Testis (tissue), 3 donors: ENCODE data around the gene HSPB8. TPM values are rescaled to one million over a fixed set of nuclear protein-coding genes. Genes with fewer than 3 reads are reported as not detected.
A peak's percentile ranks its signal among the peaks of the same experiment; 100 is the strongest.

Experiments used
- DNase-seq: peaks from one replicate; pipeline ENCODE4 v3.0.0-alpha.2; 2019
- H3K27ac ChIP-seq, 2 donors: fragments of 200-600 bp; sonication (generic); one replicate each; pipeline ENCODE4 v1.5.1; 2019
- H3K27me3 ChIP-seq: fragments of 200-600 bp; sonication (generic); one replicate; pipeline ENCODE4 v1.5.1; 2019
- H3K36me3 ChIP-seq: fragments of 200-600 bp; sonication (generic); one replicate; pipeline ENCODE4 v1.5.1; 2017; ENCODE audit warnings: low read depth; ENCODE audit errors: missing control alignments
- H3K4me1 ChIP-seq: fragments of 200-600 bp; sonication (generic); one replicate; pipeline ENCODE4 v1.5.1; 2019
- H3K4me3 ChIP-seq, 2 donors: fragments of 200-600 bp; sonication (generic); one replicate each; pipeline ENCODE4 v1.5.1; 2017 to 2019
- H3K9me3 ChIP-seq: fragments of 200-600 bp; sonication (generic); one replicate; pipeline ENCODE4 v1.5.1; 2017
- CTCF ChIP-seq, 3 experiments: fragments of 450-650 bp in 2 of 3; fragments of 200-600 bp in 1 of 3; sonication (generic) in 1 of 3; IDR thresholded peaks; one replicate each; pipeline ENCODE4 v1.5.1; 2016 to 2019; ENCODE audit warnings: antibody characterized with exemption in 3 of 3, mild to moderate bottlenecking in 2 of 3, moderate library complexity in 1 of 3
- POLR2A ChIP-seq: fragments of 450-650 bp; IDR thresholded peaks from one replicate; pipeline ENCODE4 v1.6.1; 2017; ENCODE audit warnings: antibody characterized with exemption, mild to moderate bottlenecking, moderate library complexity
- WGBS, 2 donors: methylation state at CpG; one replicate each; pipeline ENCODE4 v1.1.5; 2018; 5-methylcytosine and 5-hydroxymethylcytosine counted together
- intact Hi-C: fragments of 100-400 bp; cut with DNase I; formaldehyde crosslinking; loops from one replicate; pipeline ENCODE4 v1.15.1; 2023; ENCODE audit warnings: low total_unique reads
- polyA plus RNA-seq: library from polyadenylated mRNA; stranded (reverse); fragments of 350-450 nt; fragmentation: Illumina TruSeq; extraction: RNeasy Lipid Tissue Mini Kit (QIAGEN cat#74804); gene quantifications from one replicate; pipeline ENCODE4 v1.2.3, GENCODE V29; 2014; ENCODE audit warnings: low read depth, low replicate concordance; ENCODE audit not compliant: insufficient read depth
- total RNA-seq, 2 donors: library from RNA; depleted of rRNA; stranded (reverse); fragments of >200 nt; gene quantifications; one replicate each; pipeline ENCODE4 v1.2.3, GENCODE V29; 2016

The HSPB8 gene
- total and polyA plus RNA-seq, 3 donors from 2014 or later, result 29.7 to 45.8 (median 36.2) TPM

GRCh38 chr12:119176267-119177055 lies 2.3 kb upstream of the HSPB8 start:
- intact Hi-C loops, result no loop called here

GRCh38 chr12:119177056-119177325 lies 1.7 kb upstream of the HSPB8 start:
- Histone ChIP-seq H3K4me1 (peaks cover 9% of the 10 kb centered on the region), H3K27ac (no peak overlapping the region), H3K36me3 (no peaks in the 10 kb centered on the region), H3K27me3 (no peaks in the 10 kb centered on the region), H3K4me3 (no peak overlapping the region), H3K9me3 (no peaks in the 10 kb centered on the region)
- TF ChIP-seq POLR2A (no peak), CTCF (IDR thresholded peaks at IDR 0.05) (no peak)
- 63 to 84% methylated on average over 4 of the region's 4 CpGs for WGBS, 2 donors
- DNase-seq, result no peak
- intact Hi-C loops, result no loop called here

More at GRCh38 chr12:119176267-119177055, 2.3 kb upstream of the HSPB8 start:
- Histone ChIP-seq H3K27me3 (no peaks in the 10 kb centered on the region), H3K9me3 (no peaks in the 10 kb centered on the region), H3K36me3 (no peaks in the 10 kb centered on the region), H3K4me1 (peaks cover 9% of the 10 kb centered on the region), H3K27ac (no peak overlapping the region), H3K4me3 (no peak overlapping the region)
- TF ChIP-seq CTCF (IDR thresholded peaks at IDR 0.05), result no peak
- TF ChIP-seq POLR2A, result no peak
- 33 to 46% methylated on average over 20 to 21 of the region's 21 CpGs for WGBS, 2 donors
- DNase-seq, result peak; percentile 81

GRCh38 chr12:119177724-119178380 lies 879 bp upstream of the HSPB8 start:
- H3K4me3 ChIP-seq, result no peak overlapping the region
- DNase-seq, result no peak
- no peaks in the 10 kb centered on the region for H3K9me3 ChIP-seq
- TF ChIP-seq POLR2A (no peak), CTCF (IDR thresholded peaks at IDR 0.05) (no peak)
- intact Hi-C loops, result no loop called here
- H3K27me3 ChIP-seq, result no peaks in the 10 kb centered on the region
- 84 to 86% methylated on average over 15 of the region's 15 CpGs for WGBS, 2 donors
- H3K4me1 ChIP-seq, result peaks cover 9% of the 10 kb centered on the region
- no peaks in the 10 kb centered on the region for H3K36me3 ChIP-seq
- peak overlapping the region in 1 of 2 donors; percentile 48 for H3K27ac ChIP-seq

GRCh38 chr12:119179335-119180021 lies 747 bp downstream of the HSPB8 start:
- no peak for TF ChIP-seq POLR2A
- no peak for TF ChIP-seq CTCF (IDR thresholded peaks at IDR 0.05)
- Histone ChIP-seq H3K4me1 (peaks cover 15% of the 10 kb centered on the region), H3K27ac (peak overlapping the region; percentile 85), H3K4me3 (peak overlapping the region; percentile 19 to 63), H3K36me3 (no peaks in the 10 kb centered on the region), H3K9me3 (no peaks in the 10 kb centered on the region), H3K27me3 (no peaks in the 10 kb centered on the region)
- DNase-seq, result peak; percentile 68
- 23 to 34% methylated on average over 18 of the region's 18 CpGs for WGBS, 2 donors
- intact Hi-C loops, result no loop called here
